Stimulated activated CD8-positive, alpha-beta memory T cell treated with anti-CD3 and anti-CD28 coated beads, Interleukin-12 subunit alpha, Interleukin-12 subunit beta, amount 100 ng/mL, for 24 hours (primary cell): ENCODE measurements around the gene ILK.
A peak's percentile ranks its signal among the peaks of the same experiment; 100 is the strongest.

Source experiments
- DNase-seq: peaks from one replicate; pipeline ENCODE4 v3.0.0-alpha.2; 2020; ENCODE audit errors: extremely low read depth

ILK gene

DNA sequence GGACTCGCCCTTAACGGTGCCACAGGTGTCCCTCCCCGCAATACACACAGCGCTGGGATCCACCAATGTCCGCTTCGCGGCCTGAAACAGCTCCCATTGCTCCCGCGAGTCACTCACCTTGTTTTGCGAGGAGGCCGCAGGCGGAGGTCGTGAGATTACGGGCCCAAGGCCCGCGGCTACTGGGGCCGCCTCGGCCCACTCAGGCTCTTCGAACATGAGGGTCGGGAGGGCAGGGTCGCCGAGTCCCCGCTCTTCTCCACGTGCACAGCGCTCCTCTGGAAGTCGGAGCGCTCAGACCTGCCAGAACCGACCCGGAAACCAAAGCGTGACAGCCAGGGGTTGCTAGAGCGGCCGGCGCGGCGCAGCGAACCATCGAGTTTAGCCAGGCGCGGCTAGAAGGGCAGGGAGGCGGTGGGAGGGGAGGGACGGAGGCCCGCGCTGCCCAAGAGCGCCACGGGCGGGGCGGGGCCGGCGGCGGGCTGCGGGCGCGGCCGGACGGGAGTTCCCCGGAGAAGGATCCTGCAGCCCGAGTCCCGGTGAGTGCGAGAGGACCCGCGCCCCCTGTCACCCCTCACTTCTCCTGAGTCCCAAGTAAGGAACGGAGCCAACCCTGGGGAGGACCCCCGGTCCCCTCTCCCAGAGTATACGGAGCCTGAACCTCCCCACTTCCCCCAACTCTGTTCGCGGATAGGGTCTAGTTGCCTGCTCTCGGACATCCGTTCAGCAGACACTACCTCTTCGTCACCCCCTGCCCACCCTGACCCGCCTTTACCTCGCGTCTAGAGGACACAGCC is at the start of gene ILK, which contains the start of gene RRP8:
Gene ILK (plus strand): TSS at position 488 of the 794 bp plus-strand sequence. CDS start 498 bp downstream, outside the sequence.
Gene RRP8 (minus strand): TSS at position 330 of the 794 bp plus-strand sequence. CDS start 114 bp downstream, at position 216.
- peak; percentile 61 for DNase-seq

DNA sequence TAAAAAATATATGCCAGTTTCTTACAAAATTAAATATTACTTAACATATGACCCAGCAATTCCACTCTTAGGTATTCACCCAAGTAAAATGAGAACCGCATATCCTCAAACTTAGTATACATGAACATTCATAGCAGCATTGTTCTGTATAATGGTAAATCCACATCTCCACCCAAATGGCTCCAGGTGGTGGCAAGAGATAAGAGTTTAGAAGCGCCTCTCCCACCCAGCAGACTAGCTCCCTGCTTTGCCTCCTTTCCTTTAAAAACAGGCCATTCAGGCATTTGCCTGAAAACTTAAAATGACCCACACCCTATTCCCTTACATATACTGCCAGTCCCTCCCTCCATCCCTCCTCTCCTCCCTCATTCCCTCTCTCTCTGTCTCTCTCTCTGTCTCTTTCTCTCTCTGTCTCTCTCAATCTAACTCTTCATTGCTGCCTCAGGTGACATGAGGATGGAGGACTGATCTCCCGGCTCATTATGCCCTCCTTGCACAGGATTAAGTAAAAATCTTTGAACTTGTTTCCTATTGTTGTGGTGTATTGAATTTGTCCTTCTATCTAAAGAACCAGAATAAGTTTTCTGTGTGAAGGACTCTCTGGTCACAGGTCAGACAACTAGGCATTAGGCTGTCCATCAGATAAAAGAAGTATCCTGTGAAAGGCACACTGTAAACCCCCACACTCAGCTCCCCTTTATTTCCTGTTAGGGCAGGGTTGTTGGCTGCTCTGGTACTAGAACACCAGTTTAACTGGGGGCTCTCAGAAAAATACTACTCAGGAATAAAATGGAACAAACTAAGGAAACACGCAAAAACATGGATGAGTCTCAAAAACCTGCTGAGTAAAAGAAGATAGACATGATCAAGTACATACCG is 48.5 kb upstream of the ILK start:
- DNase-seq, result no peak

DNA sequence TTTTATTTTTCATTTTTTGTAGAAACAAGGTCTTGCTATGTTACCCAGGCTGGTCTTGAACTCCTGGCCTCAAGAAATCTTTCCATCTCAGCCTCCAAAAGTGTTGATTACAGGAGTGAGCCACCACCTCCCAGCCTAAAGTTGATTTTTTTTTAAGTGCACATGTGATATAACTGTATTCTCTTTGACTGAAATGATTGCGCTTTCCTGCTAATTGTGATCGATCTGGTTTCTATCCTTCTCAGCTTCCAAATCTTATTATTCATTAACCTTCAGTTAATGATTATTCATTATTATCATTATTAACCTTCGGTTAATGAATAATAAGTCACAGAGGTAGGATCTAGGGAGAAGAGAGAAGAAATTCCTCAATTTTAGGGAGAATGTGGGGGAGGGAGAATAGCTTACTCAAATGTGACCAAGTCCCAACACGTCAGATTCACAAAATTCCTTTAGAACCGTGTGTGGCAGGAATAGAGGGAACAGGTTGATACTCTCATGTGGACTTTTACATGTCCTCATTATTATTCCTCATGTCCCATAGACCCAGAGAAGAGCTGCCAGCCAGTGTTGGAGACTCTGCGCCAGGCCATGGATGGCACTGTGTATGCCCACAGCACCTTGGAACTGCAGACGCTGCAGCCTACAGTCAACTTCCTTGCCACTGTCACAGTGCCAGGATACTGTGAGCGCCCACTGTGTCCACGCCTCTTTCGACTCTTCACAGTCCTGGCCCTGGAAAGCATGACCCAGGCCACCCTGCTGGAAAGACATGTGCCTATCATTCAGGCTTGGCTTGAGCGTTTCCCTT is 47.2 kb upstream of the ILK start:
- no peak for DNase-seq

DNA sequence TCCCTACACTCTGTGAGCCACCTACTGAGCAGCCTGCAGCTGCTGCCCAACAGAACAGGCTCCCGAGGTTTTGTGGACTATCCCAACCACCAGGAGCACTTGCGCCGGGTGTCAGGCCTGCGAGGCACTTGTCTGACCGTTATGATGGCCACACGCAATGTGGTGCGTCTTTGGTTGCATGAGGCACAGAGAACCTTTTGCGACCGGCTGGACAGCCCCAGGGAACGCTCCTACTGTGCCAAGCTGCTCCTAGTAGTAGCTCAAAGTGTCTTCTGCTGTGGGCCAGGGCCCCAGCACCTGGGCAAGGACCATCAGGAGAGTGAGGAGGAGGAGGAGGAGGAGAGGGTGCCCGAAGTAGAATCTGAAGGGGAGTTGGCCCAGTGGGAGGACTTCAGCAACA is 46.5 kb upstream of the ILK start:
- DNase-seq, result no peak

DNA sequence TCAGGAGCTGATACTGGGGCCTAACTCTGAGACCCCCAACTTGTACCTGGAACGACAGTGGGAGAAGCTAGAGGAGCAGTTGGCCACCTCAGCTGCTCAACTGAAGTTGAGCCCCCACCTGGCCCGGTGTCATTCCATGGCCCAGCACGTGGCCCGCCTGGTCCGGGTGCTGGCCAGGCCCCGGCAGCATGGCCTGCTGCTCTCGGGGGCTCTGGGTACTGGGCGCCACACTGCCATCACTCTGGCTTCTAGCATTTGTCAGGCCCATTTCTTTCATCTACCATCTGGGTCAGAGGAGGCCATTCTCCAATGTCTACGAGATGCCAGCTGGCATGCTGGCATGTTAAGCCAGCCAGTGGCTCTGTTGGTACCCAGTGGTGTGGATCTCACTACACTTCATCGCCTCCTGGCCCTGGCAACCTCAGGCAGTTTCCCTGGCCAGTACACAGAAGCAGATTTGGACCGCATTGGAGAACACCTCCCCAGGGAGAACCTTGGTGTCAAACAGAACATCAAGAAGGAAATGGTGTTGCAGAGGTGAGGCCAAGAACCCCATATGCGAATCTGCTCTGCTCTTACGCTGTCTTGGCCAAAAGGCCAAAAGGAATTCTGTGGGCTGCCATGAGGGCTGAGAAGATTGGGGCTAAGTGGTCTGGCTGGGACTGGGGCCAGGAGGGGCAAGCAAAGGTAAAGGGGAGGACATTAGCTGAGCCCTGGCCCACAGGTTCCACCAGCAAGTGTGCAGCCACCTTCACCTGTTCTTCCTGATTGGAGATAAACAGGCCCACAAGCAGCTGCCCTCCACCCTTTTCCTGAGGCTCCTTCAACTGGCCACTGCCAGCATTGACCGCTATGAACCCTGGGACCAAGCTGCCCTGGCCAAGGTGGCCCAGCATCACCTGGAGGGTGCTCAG is 45.6 kb upstream of the ILK start:
- no peak for DNase-seq

DNA sequence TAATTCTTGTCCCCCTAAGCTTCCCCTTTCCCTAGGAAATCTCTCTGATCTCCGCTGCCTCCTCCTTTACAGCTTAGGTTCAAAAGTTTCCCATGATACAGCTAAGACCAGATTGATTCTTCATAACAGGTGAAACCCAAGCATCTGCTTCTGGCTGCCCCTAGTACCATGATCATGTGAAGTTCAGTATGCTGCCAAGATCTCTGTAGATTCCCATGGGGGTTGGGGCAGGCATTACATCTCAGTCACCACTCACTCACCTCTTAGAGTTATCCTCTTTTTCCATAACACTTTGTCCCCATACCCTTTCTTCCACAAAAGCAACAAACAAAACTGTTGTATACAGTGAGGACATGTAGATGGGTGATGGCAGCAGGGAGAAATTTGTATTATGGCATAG is 44.2 kb upstream of the ILK start:
- DNase-seq, result no peak

DNA sequence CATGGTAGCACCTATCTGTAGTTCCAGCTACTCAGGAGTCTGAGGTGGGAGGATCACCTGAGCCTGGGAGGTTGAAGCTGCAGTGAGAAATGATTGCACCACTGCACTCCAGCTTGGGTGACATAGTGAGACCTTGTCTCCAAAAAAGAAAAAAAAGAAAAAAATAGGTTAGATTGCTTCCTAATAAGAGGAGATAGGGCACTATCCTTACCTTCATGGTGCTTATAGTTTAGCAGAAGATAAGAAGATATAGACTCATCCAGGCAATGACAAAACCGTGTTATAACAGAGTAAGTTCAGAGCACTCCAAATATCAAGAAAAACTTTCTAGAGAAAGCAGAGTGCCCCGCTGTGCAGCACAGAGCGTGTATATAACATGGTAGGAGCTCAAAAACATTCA is 42.3 kb upstream of the ILK start:
- DNase-seq, result no peak

DNA sequence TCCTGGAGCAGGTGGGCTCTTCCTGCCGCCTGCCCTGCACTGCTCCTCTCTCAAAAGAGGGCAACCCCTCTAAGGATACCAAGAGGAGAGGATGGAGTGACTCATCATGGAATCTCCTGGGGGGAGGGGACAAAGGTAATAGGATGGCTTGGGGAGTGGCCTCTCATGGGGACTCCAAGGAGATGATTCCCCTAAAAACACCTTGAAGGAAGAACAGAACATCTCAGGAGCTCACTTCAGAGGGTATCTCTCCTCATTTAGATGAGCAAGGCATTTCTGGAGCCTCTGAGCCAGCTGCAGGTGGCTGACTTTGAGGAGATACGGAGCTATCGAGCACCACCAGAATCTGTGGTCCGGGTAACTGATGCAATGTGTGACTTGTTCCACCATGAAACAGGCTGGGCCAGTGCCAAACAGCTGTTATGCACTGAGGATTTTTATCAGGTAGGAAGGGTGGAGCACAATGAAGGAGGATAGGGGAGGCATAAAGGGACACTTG is 40.4 kb upstream of the ILK start:
- no peak for DNase-seq

DNA sequence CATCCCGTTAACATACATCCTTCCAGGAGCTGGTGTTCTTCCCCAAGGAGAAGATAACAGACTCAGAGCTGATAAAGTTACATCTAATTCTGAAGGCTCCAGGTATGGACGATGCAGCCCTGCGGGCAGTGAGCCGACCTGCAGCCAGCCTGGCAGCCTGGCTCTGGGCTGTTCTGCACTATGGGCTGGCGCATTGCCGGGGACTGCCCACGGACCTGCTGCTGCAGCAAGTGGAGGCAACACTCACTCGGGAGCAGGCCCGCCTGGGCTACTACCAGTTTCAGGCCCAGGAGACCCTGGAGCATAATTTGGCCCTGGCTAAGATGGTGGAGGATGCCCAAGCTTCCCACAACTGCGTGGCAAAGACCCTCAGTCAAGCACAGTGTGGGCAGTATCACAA is 39.9 kb upstream of the ILK start:
- DNase-seq, result no peak

DNA sequence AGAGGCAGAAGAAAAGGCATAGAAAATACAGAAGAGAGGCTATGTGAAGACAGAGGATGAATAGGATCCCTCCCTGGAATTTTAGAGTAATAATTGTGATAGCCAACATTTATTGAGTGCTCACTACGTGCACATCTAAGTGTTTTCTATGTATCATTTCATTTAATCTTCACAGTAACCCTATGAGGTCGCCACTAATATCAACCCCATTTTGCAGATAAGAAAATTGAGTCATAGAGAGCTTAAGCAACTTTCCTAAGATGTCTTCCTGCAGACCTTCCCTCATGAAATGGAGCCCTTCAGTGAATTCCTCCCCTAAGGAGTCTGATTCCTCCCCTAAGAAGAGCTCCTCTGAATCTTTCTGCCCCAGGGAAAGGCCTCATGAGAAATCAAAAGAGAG is 38.2 kb upstream of the ILK start:
- DNase-seq, result no peak

DNA sequence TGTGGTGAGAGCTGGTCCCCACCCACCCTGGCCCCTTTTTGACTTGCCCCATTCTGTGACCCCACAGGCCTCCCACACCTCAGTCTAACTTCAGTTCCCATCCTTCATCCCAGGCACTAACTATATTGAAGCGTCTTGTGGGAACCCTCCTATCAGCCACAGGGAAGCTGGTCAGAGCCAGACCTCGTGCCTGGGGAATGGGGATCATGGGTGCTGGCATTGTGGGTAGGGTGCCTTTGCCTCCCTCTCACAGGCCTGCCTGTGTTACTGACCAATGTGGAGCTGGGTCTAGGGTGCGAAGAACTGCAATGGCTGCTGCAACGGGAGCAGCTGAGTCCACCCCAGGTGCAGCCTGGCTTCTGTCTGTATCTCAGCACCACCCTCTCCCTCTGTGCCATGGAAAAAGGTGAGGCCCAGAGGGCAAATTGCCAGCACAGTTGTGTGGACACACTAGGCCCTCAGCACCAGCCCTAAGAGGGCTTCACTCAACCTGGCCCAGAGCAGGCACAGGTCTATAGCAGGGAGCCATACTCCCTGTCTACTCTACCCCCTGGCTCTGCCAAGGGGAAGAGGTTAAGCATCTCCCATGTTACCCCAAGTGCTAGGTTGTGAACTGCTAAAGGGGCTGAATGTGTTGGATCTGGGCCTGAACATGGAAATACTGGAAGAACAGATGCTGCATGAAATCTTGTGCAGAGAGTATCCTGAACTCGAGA is 37.4 kb upstream of the ILK start:
- DNase-seq, result no peak

DNA sequence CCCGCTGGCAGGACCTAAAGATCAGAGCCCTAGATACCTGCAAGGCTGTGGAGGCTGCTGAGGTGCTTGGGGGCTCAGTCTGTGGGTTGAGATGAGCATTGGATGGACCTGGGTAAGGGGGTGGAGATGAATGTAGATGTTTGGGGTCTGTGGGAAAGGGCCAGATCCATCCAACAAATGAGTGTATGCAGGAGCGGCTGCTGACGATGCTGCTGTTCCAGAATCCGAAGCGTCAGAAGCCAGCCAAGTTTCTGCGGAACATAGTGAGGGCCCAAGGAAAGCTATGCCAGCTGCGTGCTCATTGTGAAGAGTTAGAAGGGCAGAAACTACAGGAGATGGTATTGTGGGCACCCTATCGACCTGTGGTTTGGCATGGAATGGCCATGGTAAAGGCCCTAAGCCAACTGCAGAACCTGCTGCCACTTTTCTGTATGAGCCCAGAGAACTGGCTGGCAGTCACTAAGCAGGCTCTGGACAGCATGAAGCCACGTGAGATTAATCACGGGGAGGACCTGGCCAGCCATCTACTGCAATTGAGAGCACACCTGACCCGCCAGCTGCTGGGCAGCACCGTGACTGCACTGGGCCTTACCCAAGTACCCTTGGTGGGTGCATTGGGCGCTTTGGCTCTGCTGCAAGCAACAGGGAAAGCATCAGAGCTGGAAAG is 36.7 kb upstream of the ILK start:
- DNase-seq, result no peak

DNA sequence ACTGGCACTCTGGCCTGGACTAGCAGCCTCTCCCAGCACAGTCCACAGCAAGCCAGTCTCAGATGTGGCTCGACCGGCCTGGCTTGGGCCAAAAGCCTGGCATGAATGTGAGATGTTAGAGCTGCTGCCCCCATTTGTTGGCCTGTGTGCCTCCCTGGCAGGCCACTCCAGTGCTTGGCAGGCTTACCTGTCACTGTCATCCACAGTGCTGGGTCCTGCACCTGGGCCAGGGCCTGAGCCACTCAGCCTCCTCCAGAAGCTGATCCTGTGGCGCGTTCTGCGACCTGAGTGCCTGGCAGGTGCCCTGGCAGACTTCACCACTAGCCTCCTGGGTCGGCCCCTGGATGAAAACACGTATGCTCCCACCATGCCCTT is 36.2 kb upstream of the ILK start:
- DNase-seq, result no peak

DNA sequence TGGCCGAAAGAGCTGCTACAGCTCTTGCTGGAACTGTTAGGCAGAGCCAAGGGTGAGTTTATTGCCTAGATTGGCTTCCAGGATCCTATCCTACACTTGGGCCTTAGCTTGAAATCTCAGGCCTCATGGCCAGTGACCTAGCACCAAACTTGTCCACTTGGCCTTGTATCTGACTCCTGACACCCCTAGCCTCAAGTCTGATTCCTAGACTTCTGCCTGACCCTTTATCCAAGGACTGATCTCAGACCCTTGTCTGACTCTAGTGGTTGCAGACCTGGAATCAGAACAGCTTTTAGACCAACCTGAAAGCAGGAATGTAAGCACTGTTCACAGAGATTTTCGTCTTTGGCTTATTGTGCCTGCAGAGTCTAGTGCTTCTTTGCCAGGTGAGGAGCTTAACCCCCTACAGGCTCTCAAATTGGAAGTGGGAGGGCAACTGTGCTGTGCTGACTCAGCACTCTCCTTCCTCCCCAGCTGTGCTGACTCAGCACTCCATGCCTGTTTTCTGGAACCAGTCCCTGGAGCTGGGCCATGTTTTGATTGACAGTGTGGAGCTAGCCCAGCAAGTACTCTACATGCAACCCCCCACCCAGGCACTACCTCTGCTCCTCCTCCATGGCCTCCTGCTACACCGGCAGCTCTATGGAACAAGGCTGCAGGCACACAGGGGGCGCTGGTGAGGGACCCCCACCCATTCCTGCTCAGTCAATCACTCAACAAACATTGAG is 35.2 kb upstream of the ILK start:
- DNase-seq, result no peak

DNA sequence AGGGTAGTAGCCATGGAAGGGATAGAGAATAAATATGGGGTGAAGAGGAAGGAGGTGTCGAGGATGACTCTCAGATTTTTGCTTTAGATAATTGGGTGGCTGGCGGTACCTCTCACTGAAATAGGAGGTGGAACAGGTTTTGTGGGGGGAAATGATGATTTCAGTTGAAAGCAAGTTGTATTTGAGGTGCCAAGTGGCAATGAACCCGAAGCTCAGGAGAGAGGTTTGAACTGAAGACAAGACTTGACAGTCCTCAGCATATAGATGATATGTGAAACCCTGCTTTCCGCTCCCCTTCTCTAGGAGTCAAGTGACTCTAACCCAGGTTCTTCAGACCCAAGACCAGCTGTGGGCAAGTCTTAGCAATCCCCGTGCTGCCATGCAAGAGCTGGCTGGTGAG is 33.9 kb upstream of the ILK start:
- no peak for DNase-seq

DNA sequence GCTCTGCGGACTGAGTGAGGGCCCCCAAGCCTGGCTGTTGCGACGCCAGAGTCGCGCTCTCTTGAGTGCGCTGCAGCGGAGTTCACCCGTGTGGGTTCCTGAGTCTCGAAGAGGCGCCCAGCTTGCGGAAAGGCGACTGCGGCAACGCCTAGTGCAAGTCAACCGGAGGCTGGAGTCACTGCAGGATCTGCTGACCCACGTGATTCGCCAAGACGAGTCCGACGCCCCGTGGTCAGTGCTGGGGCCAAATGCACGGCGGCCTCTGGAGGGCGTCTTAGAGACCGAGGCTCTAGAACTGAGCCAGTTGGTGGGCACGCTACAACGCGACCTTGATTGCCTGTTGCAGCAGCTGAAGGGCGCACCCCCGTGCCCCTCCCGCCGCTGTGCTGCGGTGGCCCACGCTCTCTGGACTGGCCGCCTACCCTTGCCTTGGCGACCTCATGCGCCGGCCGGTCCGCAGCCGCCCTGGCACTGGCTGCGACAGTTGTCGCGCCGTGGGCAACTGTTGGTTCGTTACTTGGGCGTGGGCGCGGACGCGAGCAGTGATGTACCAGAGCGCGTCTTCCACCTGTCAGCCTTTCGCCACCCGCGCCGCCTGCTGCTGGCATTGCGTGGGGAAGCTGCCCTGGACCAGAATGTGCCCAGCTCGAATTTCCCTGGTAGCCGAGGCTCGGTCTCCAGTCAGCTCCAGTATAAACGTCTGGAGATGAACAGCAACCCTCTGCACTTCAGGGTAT is 32.7 kb upstream of the ILK start:
- no peak for DNase-seq

DNA sequence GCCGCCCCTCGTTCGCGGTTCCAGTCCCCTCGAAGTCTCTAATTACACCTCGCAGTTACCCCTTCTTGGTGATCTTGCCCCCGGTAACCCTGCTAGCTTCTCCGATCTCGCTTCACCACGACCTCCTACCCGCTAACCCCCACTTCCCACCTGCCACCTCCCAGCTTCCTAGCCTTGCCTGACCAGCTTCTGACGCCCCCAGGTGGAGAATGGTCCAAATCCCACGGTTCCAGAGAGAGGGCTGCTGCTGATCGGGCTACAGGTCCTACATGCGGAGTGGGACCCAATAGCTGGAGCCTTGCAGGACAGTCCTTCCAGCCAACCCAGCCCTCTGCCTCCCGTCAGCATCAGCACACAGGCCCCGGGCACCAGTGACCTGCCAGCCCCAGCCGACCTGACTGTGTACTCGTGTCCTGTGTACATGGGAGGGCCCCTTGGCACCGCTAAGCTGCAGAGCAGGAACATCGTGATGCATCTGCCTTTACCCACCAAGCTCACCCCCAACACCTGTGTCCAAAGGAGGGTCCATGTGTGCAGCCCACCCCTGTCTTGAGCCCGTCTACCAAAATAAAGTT is 32.1 kb upstream of the ILK start:
- no peak for DNase-seq

DNA sequence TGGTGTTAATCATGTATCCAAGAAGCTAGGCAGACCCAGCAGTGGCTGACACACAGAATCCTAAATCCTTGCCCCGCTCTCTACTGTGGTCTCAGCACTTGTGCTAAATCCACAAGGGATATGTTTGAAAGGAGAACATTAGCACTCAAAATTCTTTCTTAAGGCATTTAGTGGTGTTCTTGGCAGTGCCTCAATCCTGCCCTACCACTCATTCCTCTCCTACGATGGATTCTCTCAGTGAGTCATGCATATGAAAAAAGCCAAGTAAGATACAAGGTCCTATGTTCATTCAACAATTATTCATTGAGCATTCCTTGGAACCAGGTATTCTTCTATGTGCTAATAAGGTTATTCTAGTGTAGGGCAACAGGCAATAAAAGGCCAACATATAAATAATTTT is 31.4 kb upstream of the ILK start:
- DNase-seq, result no peak
